A549 (cell line): ENCODE data around the gene RIMS4. TPM values are rescaled to one million over a fixed set of nuclear protein-coding genes. Genes with fewer than 3 reads are reported as not detected.
A peak's percentile ranks its signal among the peaks of the same experiment; 100 is the strongest.

ENCODE experiments used
- ATAC-seq, 2 experiments: fragments of 200-7000 bp in 1 of 2; fragments of >200 bp in 1 of 2; cut with Nextera tagmentation in 1 of 2; cut with Tn5 transposase in 1 of 2; 3 replicates each; pipeline versions ENCODE4 v1.8.0 to v1.9.1; 2018 to 2020; ENCODE audit warnings: mild to moderate bottlenecking in 1 of 2, moderate library complexity in 1 of 2
- CTCF ChIA-PET: fragments of 300-600 bp; sonication (Branson Sonifier 250); formaldehyde crosslinking; extraction: SDS; loops from one replicate; lab custom pipeline; 2021; ENCODE audit warnings: antibody characterized with exemption, inconsistent platforms; lab: Yijun Ruan, JAX
- POLR2A ChIA-PET: fragments of 350-600 bp; formaldehyde crosslinking; extraction: SDS; loops from one replicate; lab custom pipeline; 2021; ENCODE audit warnings: antibody characterized with exemption, inconsistent platforms; lab: Yijun Ruan, JAX
- DNase-seq, 2 experiments: peaks; one replicate each; pipeline versions ENCODE4 v3.0.0 to v3.0.0-alpha.2; 2011 to 2016; ENCODE audit warnings: low read depth in 1 of 2, low spot score in 1 of 2
- FAIRE-seq: peaks from 2 replicates; lab custom pipeline; 2011; peaks lifted over from hg19 to GRCh38; lab: Jason Lieb, UNC
- H3K27ac ChIP-seq, 2 experiments: fragments of >200 bp; sonication (Bioruptor Twin); formaldehyde crosslinking; 3 replicates each; pipeline ENCODE4 v1.5.1; 2016 to 2017
- H3K4me1 ChIP-seq: fragments of >200 bp; sonication (Bioruptor Twin); formaldehyde crosslinking; 3 replicates; pipeline ENCODE4 v1.6.1; 2016
- H3K4me2 ChIP-seq: fragments of >200 bp; sonication (Bioruptor Twin); formaldehyde crosslinking; 3 replicates; pipeline ENCODE4 v1.6.1; 2016
- H3K4me3 ChIP-seq: fragments of >200 bp; sonication (Bioruptor Twin); formaldehyde crosslinking; 3 replicates; pipeline ENCODE4 v1.5.1; 2016
- H3K9me3 ChIP-seq: fragments of >200 bp; sonication (Bioruptor Twin); formaldehyde crosslinking; 3 replicates; pipeline ENCODE4 v1.6.1; 2016
- BHLHE40 ChIP-seq: IDR thresholded peaks from 2 replicates; pipeline ENCODE4 v1.6.1; 2012; ENCODE audit warnings: low read depth, low read length, inconsistent platforms
- CBX2 ChIP-seq: fragments of 200-600 bp; sonication (generic); IDR thresholded peaks from 2 replicates; pipeline ENCODE4 v1.6.1; 2016; ENCODE audit warnings: low read depth, mild to moderate bottlenecking, borderline replicate concordance
- CHD2 ChIP-seq: fragments of 150-350 bp; IDR thresholded peaks from 2 replicates; pipeline ENCODE4 v1.6.1; 2014; ENCODE audit warnings: low read length; ENCODE audit not compliant: partially characterized antibody
- EHF ChIP-seq: fragments of 250-450 bp; sonication (Bioruptor Pico); IDR thresholded peaks from 2 replicates; pipeline ENCODE4 v1.5.0; 2020; ENCODE audit warnings: mild to moderate bottlenecking
- ESRRA ChIP-seq: fragments of 150-350 bp; IDR thresholded peaks from 2 replicates; pipeline ENCODE4 v1.6.1; 2014; ENCODE audit warnings: mild to moderate bottlenecking, low read length, borderline replicate concordance
- GATA3 ChIP-seq: IDR thresholded peaks from 2 replicates; pipeline ENCODE4 v1.6.1; 2012; ENCODE audit warnings: borderline replicate concordance
- HDAC2 ChIP-seq: fragments of 200-600 bp; sonication (generic); IDR thresholded peaks from 2 replicates; pipeline ENCODE4 v1.6.1; 2016
- HOXA7 ChIP-seq: fragments of 250-450 bp; sonication (Bioruptor Pico); IDR thresholded peaks from 2 replicates; pipeline ENCODE4 v1.5.0; 2020; ENCODE audit warnings: mild to moderate bottlenecking, moderate library complexity
- HOXB5 ChIP-seq: fragments of 250-450 bp; sonication (Bioruptor Pico); IDR thresholded peaks from 2 replicates; pipeline ENCODE4 v1.5.0; 2020; ENCODE audit warnings: mild to moderate bottlenecking, moderate library complexity
- JUN ChIP-seq, 2 experiments: fragments of >200 bp; sonication (Bioruptor Twin); formaldehyde crosslinking; IDR thresholded peaks; 2 replicates in 1 of 2; 3 replicates in 1 of 2; pipeline ENCODE4 v1.6.1; 2016 to 2017
- KDM1A ChIP-seq: fragments of 200-600 bp; sonication (generic); IDR thresholded peaks from 2 replicates; pipeline ENCODE4 v1.6.1; 2016; ENCODE audit warnings: low read depth, mild to moderate bottlenecking
- MAFK ChIP-seq: fragments of 450-650 bp; IDR thresholded peaks from 2 replicates; pipeline ENCODE4 v1.6.1; 2014; ENCODE audit not compliant: partially characterized antibody
- MAX ChIP-seq: IDR thresholded peaks from 2 replicates; pipeline ENCODE4 v1.6.1; 2012
- MAZ ChIP-seq: fragments of 150-350 bp; IDR thresholded peaks from 2 replicates; pipeline ENCODE4 v1.6.1; 2014; ENCODE audit warnings: antibody characterized with exemption, low read depth, low read length, borderline replicate concordance
- NR3C1 ChIP-seq: fragments of >200 bp; sonication (Bioruptor Twin); formaldehyde crosslinking; IDR thresholded peaks from 3 replicates; pipeline ENCODE4 v1.6.1; 2017
- POLR2A ChIP-seq: IDR thresholded peaks from 2 replicates; pipeline ENCODE4 v1.6.1; 2012; ENCODE audit warnings: mild to moderate bottlenecking, low read length
- RCOR1 ChIP-seq: fragments of 150-350 bp; IDR thresholded peaks from 2 replicates; pipeline ENCODE4 v1.6.1; 2014; ENCODE audit warnings: antibody characterized with exemption, low read length, low read depth
- RNF2 ChIP-seq: fragments of 200-600 bp; sonication (generic); IDR thresholded peaks from 2 replicates; pipeline ENCODE4 v1.6.1; 2016; ENCODE audit warnings: low read depth, mild to moderate bottlenecking, antibody characterized with exemption, moderate library complexity, borderline replicate concordance
- TFCP2L1 ChIP-seq: fragments of 250-450 bp; sonication (Bioruptor Pico); IDR thresholded peaks from 2 replicates; pipeline ENCODE4 v1.5.0; 2021; ENCODE audit warnings: mild to moderate bottlenecking
- ZFP36 ChIP-seq: fragments of 450-650 bp; IDR thresholded peaks from 2 replicates; pipeline ENCODE4 v1.6.1; 2014; ENCODE audit warnings: borderline replicate concordance; ENCODE audit not compliant: partially characterized antibody
- ZNF302 ChIP-seq: fragments of 250-450 bp; sonication (Bioruptor Pico); IDR thresholded peaks from 2 replicates; pipeline ENCODE4 v1.9.0; 2021; ENCODE audit warnings: inconsistent platforms, mild to moderate bottlenecking, moderate library complexity
- ZSCAN20 ChIP-seq: fragments of 250-450 bp; sonication (Bioruptor Pico); IDR thresholded peaks from 2 replicates; pipeline ENCODE4 v1.8.0; 2022; ENCODE audit warnings: mild to moderate bottlenecking, moderate library complexity
- WGBS: methylation state at CpG from one replicate; pipeline ENCODE4 v1.1.6; 2017; ENCODE audit errors: missing lambda C conversion rate; 5-methylcytosine and 5-hydroxymethylcytosine counted together
- polyA plus RNA-seq, 4 experiments: library from polyadenylated mRNA; depleted of rRNA in 3 of 4; stranded (reverse); fragments of >200 nt; fragmentation: RNase III in 1 of 4; extraction: RNeasy Plus Mini Kit Qiagen cat#74134 plus additional on column Dnase treatment in 1 of 4; gene quantifications; 2 replicates in 3 of 4; 3 replicates in 1 of 4; pipeline ENCODE4 v1.2.3, GENCODE V29; 2011 to 2017
- TF ChIP-seq, protein P1 (sequence below): fragments of 150-350 bp; IDR thresholded peaks from 2 replicates; pipeline ENCODE4 v1.6.1; 2014; ENCODE audit warnings: low read depth, mild to moderate bottlenecking, low read length
- TF ChIP-seq, protein P2 (sequence below): fragments of >200 bp; sonication (Bioruptor Twin); formaldehyde crosslinking; IDR thresholded peaks from 3 replicates; pipeline ENCODE4 v1.6.1; 2016
- TF ChIP-seq, protein P3 (sequence below): fragments of 250-450 bp; sonication (Bioruptor Pico); IDR thresholded peaks from 2 replicates; pipeline ENCODE4 v1.5.0; 2021; ENCODE audit warnings: mild to moderate bottlenecking, moderate library complexity, borderline replicate concordance
- TF ChIP-seq, protein P4 (sequence below): fragments of 450-650 bp; IDR thresholded peaks from 2 replicates; pipeline ENCODE4 v1.6.1; 2014; ENCODE audit warnings: antibody characterized with exemption
- TF ChIP-seq, protein P5 (sequence below): fragments of >200 bp; sonication (Bioruptor Twin); formaldehyde crosslinking; IDR thresholded peaks from 3 replicates; pipeline ENCODE4 v1.5.1; 2016

The RIMS4 gene
- polyA plus RNA-seq, 2 of the 4 experiments (the other 2 are of a cell fraction), result 0.39 to 1.3 TPM

GRCh38 chr20:44715499-44716308 lies 94.6 kb downstream of the RIMS4 start:
- H3K4me3 ChIP-seq, result peak overlapping the region; percentile 18; the same call in 1 of the 3 replicates
- peaks cover 77% of the 10 kb centered on the region for H3K4me1 ChIP-seq
- no peak for TF ChIP-seq RNF2
- no peak for TF ChIP-seq ESRRA
- TF ChIP-seq MAX, result no peak
- no peak for TF ChIP-seq BHLHE40
- TF ChIP-seq CBX2, result no peak
- TF ChIP-seq ZFP36, result peak; percentile 75
- peak; percentile 34; the same call in 1 of the 2 replicates for TF ChIP-seq KDM1A
- TF ChIP-seq, protein P1, sequence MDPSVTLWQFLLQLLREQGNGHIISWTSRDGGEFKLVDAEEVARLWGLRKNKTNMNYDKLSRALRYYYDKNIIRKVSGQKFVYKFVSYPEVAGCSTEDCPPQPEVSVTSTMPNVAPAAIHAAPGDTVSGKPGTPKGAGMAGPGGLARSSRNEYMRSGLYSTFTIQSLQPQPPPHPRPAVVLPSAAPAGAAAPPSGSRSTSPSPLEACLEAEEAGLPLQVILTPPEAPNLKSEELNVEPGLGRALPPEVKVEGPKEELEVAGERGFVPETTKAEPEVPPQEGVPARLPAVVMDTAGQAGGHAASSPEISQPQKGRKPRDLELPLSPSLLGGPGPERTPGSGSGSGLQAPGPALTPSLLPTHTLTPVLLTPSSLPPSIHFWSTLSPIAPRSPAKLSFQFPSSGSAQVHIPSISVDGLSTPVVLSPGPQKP, result no peak
- WGBS, result 75% methylated on average over 5 of the region's 5 CpGs
- no peaks in the 10 kb centered on the region for H3K9me3 ChIP-seq
- ATAC-seq (no peak), DNase-seq (no peak), FAIRE-seq (no peak)
- ChIA-PET CTCF (interaction anchor here (1.0 to 21.9 kb wide), 6 partner anchors 10 to 33 kb away, joined by 3 to 525 read pairs (median 28); no protein-coding TSS in a partner anchor), POLR2A (interaction anchor here (0.6 to 1.0 kb wide), 4 partner anchors 9 to 30 kb away, joined by 3 to 7 read pairs (median 4); no protein-coding TSS in a partner anchor)
- H3K4me2 ChIP-seq, result peak overlapping the region; percentile 80
- peak overlapping the region; percentile 96 to 98 for H3K27ac ChIP-seq

- FAIRE-seq, result no peak
- 30% methylated on average over 25 of the region's 28 CpGs for WGBS
- ATAC-seq, result peak; percentile 75 to 82
- TF ChIP-seq, protein P2, sequence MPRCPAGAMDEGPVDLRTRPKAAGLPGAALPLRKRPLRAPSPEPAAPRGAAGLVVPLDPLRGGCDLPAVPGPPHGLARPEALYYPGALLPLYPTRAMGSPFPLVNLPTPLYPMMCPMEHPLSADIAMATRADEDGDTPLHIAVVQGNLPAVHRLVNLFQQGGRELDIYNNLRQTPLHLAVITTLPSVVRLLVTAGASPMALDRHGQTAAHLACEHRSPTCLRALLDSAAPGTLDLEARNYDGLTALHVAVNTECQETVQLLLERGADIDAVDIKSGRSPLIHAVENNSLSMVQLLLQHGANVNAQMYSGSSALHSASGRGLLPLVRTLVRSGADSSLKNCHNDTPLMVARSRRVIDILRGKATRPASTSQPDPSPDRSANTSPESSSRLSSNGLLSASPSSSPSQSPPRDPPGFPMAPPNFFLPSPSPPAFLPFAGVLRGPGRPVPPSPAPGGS, result no peak
- TF ChIP-seq CHD2 (no peak), MAZ (no peak), TFCP2L1 (CRISPR knock-in tag) (no peak), GATA3 (peak; percentile 56), KDM1A (no peak; the same call in 1 of the 2 replicates), POLR2A (no peak), MAFK (no peak), RCOR1 (no peak), BHLHE40 (no peak), ZNF302 (no peak), EHF (no peak), HDAC2 (no peak), ZSCAN20 (CRISPR knock-in tag) (no peak), HOXB5 (CRISPR knock-in tag) (no peak), HOXA7 (CRISPR knock-in tag) (no peak), RNF2 (no peak), JUN (IDR thresholded peaks at IDR 0.05) (peak in 1 of 2 experiments; percentile 43; a peak in 2 of 5 replicates), NR3C1 (no peak)
- TF ChIP-seq, protein P3, sequence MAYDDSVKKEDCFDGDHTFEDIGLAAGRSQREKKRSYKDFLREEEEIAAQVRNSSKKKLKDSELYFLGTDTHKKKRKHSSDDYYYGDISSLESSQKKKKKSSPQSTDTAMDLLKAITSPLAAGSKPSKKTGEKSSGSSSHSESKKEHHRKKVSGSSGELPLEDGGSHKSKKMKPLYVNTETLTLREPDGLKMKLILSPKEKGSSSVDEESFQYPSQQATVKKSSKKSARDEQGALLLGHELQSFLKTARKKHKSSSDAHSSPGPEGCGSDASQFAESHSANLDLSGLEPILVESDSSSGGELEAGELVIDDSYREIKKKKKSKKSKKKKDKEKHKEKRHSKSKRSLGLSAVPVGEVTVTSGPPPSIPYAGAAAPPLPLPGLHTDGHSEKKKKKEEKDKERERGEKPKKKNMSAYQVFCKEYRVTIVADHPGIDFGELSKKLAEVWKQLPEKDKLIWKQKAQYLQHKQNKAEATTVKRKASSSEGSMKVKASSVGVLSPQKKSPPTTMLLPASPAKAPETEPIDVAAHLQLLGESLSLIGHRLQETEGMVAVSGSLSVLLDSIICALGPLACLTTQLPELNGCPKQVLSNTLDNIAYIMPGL (CRISPR knock-in tag), result no peak
- TF ChIP-seq, protein P4, sequence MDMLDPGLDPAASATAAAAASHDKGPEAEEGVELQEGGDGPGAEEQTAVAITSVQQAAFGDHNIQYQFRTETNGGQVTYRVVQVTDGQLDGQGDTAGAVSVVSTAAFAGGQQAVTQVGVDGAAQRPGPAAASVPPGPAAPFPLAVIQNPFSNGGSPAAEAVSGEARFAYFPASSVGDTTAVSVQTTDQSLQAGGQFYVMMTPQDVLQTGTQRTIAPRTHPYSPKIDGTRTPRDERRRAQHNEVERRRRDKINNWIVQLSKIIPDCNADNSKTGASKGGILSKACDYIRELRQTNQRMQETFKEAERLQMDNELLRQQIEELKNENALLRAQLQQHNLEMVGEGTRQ, result no peak
- TF ChIP-seq, protein P5, sequence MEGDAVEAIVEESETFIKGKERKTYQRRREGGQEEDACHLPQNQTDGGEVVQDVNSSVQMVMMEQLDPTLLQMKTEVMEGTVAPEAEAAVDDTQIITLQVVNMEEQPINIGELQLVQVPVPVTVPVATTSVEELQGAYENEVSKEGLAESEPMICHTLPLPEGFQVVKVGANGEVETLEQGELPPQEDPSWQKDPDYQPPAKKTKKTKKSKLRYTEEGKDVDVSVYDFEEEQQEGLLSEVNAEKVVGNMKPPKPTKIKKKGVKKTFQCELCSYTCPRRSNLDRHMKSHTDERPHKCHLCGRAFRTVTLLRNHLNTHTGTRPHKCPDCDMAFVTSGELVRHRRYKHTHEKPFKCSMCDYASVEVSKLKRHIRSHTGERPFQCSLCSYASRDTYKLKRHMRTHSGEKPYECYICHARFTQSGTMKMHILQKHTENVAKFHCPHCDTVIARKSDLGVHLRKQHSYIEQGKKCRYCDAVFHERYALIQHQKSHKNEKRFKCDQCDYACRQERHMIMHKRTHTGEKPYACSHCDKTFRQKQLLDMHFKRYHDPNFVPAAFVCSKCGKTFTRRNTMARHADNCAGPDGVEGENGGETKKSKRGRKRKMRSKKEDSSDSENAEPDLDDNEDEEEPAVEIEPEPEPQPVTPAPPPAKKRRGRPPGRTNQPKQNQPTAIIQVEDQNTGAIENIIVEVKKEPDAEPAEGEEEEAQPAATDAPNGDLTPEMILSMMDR, result no peak
Observed at GRCh38 chr20:44714701-44715498, 95.4 kb downstream of the RIMS4 start, which contains the start of gene CCN5. TSS of gene CCN5 (plus strand) at chr20:44715369. CDS start at chr20:44715391, 22 bp downstream.

More at GRCh38 chr20:44714701-44715498, 95.4 kb downstream of the RIMS4 start, which contains the start of gene CCN5:
- DNase-seq, result peak; percentile 79 to 80
- Histone ChIP-seq H3K4me3 (peak within 1 kb of the TSS; percentile 20; the same call in 1 of the 3 replicates), H3K9me3 (no peaks in the 10 kb centered on the region), H3K27ac (peak within 1 kb of the TSS; percentile 96 to 98), H3K4me1 (peaks cover 70% of the 10 kb centered on the region), H3K4me2 (peak within 1 kb of the TSS; percentile 80)
- ChIA-PET POLR2A (interaction anchor here (0.6 to 1.0 kb wide), 4 partner anchors 10 to 29 kb away, joined by 3 to 7 read pairs (median 4); no protein-coding TSS in a partner anchor), CTCF (interaction anchor here (0.9 to 21.9 kb wide), 7 partner anchors 9 to 32 kb away, joined by 3 to 525 read pairs (median 6); no protein-coding TSS in a partner anchor)
